Measurements from ENCODE around the gene SEMA6A. TPM values are rescaled to one million over a fixed set of nuclear protein-coding genes. Genes with fewer than 3 reads are reported as not detected.

Gene SEMA6A
- total and polyA plus RNA-seq, 5 donors from 2014 or later: 0.15 to 1.4 (median 0.54) TPM; not detected in 1

- Mint-ChIP-seq H3K4me1 (no peaks in the 10 kb centered on the region), H3K36me3 (peaks cover 32% of the 10 kb centered on the region), H3K27me3 (peaks cover 4% of the 10 kb centered on the region), H3K27ac (no peak overlapping the region), H3K9me3 (peaks cover 0 to 3% (median 0%) of the 10 kb centered on the region in 7 donors), H3K4me3 (no peak overlapping the region)
- Histone ChIP-seq H3K27ac (ENCODE audit: insufficient read depth, low read length, poor library complexity, severe bottlenecking) (no peak overlapping the region), H3K4me3 (ENCODE audit: low read depth, low read length) (no peak overlapping the region), H3K27me3 (ENCODE audit: control insufficient read depth, insufficient read depth, low read length) (no peaks in the 10 kb centered on the region), H3K36me3 (ENCODE audit: control insufficient read depth, insufficient read depth, low read length) (peaks cover under 1% of the 10 kb centered on the region), H3K4me1 (ENCODE audit: control insufficient read depth, insufficient read depth, low read length, poor library complexity, severe bottlenecking) (no peaks in the 10 kb centered on the region), H3K9me3 (ENCODE audit: control insufficient read depth in 2 of 2, low read length in 2 of 2) (no peaks in the 10 kb centered on the region)
- DNase-seq (no peak), ATAC-seq (ENCODE audit: low read depth in 2 of 2) (no peak)
Observed at GRCh38 chr5:116451905-116452450, 122.6 kb downstream of the SEMA6A start.

- no peaks in the 10 kb centered on the region for H3K4me1 Mint-ChIP-seq
- DNase-seq (no peak), ATAC-seq (ENCODE audit: low read depth in 2 of 2) (no peak)
- no peak overlapping the region for H3K27ac Mint-ChIP-seq
- H3K27ac ChIP-seq (ENCODE audit: insufficient read depth, low read length, poor library complexity, severe bottlenecking): no peak overlapping the region
- no peaks in the 10 kb centered on the region for H3K27me3 Mint-ChIP-seq
- peaks cover 30% of the 10 kb centered on the region for H3K36me3 Mint-ChIP-seq
- no peak overlapping the region for H3K4me3 ChIP-seq (ENCODE audit: low read depth, low read length)
- H3K4me1 ChIP-seq (ENCODE audit: control insufficient read depth, insufficient read depth, low read length, poor library complexity, severe bottlenecking): no peaks in the 10 kb centered on the region
- no peaks in the 10 kb centered on the region for H3K27me3 ChIP-seq (ENCODE audit: control insufficient read depth, insufficient read depth, low read length)
- no peak overlapping the region for H3K4me3 Mint-ChIP-seq
- H3K9me3 ChIP-seq (ENCODE audit: control insufficient read depth in 2 of 2, low read length in 2 of 2): no peaks in the 10 kb centered on the region
- H3K36me3 ChIP-seq (ENCODE audit: control insufficient read depth, insufficient read depth, low read length): peaks cover 2% of the 10 kb centered on the region
- H3K9me3 Mint-ChIP-seq: peaks cover 0 to 3% (median 0%) of the 10 kb centered on the region in 7 donors
Observed at GRCh38 chr5:116451066-116451465, 123.6 kb downstream of the SEMA6A start.

DNA sequence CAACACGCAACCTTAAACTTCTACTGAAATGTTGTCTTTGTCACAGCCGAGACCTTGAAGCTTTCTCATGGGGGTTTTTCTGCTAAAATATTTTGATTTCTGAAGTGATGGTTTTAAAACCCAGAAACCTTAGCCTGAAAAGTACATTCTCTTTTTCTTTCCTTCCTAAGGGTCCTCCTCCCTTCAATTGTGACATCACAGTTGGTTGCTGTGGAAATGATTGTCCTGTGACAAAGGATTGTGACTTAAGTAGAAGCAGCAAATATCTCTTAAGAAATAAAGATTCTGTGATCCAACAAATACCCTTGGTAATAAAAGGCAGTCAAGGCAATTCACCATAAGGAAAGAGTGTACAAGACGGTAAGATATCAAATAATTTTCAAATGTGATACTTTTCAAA lies 125.2 kb downstream of the SEMA6A start:
- no peaks in the 10 kb centered on the region for H3K4me1 ChIP-seq (ENCODE audit: control insufficient read depth, insufficient read depth, low read length, poor library complexity, severe bottlenecking)
- H3K9me3 ChIP-seq (ENCODE audit: control insufficient read depth in 2 of 2, low read length in 2 of 2): no peaks in the 10 kb centered on the region
- Mint-ChIP-seq H3K27ac (no peak overlapping the region), H3K9me3 (peaks cover 0 to 1% (median 0%) of the 10 kb centered on the region in 7 donors), H3K4me1 (no peaks in the 10 kb centered on the region), H3K36me3 (peaks cover 38% of the 10 kb centered on the region), H3K27me3 (no peaks in the 10 kb centered on the region), H3K4me3 (no peak overlapping the region)
- DNase-seq (no peak), ATAC-seq (ENCODE audit: low read depth in 2 of 2) (no peak)
- no peak overlapping the region for H3K4me3 ChIP-seq (ENCODE audit: low read depth, low read length)
- peaks cover 2% of the 10 kb centered on the region for H3K36me3 ChIP-seq (ENCODE audit: control insufficient read depth, insufficient read depth, low read length)
- H3K27me3 ChIP-seq (ENCODE audit: control insufficient read depth, insufficient read depth, low read length): no peaks in the 10 kb centered on the region
- H3K27ac ChIP-seq (ENCODE audit: insufficient read depth, low read length, poor library complexity, severe bottlenecking): no peak overlapping the region

DNA sequence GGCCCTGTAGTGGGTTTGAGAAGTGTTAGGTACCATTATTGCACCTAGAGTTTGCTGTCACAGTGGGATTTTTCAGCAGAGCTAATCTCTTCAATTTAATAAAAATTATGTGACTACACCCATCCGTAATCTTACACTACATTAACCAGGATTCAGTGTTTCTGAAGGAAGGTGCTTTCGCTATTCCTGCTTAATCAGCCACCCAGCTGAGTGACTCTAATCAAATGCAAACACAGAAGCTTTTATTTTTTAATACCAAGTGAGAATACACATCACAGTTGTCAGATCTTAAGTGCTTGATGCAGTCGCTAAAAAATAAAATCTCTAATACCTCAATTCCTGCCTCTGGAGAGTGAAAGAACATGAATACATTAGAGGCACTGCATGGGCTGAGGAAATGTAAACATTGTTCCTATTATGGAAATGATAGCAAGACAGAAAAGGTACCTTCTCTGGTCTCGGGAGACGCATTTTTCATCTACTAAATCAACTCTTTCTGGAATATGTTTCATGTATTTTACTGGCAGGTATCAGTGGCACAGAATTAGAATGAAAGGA lies 125.7 kb downstream of the SEMA6A start:
- no peaks in the 10 kb centered on the region for H3K4me1 Mint-ChIP-seq
- H3K36me3 Mint-ChIP-seq: peaks cover 38% of the 10 kb centered on the region
- no peaks in the 10 kb centered on the region for H3K9me3 ChIP-seq (ENCODE audit: control insufficient read depth in 2 of 2, low read length in 2 of 2)
- no peak overlapping the region for H3K4me3 ChIP-seq (ENCODE audit: low read depth, low read length)
- no peaks in the 10 kb centered on the region for H3K27me3 Mint-ChIP-seq
- H3K27ac Mint-ChIP-seq: no peak overlapping the region
- no peaks in the 10 kb centered on the region for H3K27me3 ChIP-seq (ENCODE audit: control insufficient read depth, insufficient read depth, low read length)
- H3K36me3 ChIP-seq (ENCODE audit: control insufficient read depth, insufficient read depth, low read length): peaks cover 2% of the 10 kb centered on the region
- no peak overlapping the region for H3K27ac ChIP-seq (ENCODE audit: insufficient read depth, low read length, poor library complexity, severe bottlenecking)
- ATAC-seq (ENCODE audit: low read depth in 2 of 2): no peak
- no peak overlapping the region for H3K4me3 Mint-ChIP-seq
- no peaks in the 10 kb centered on the region for H3K9me3 Mint-ChIP-seq
- DNase-seq: no peak
- no peaks in the 10 kb centered on the region for H3K4me1 ChIP-seq (ENCODE audit: control insufficient read depth, insufficient read depth, low read length, poor library complexity, severe bottlenecking)

DNA sequence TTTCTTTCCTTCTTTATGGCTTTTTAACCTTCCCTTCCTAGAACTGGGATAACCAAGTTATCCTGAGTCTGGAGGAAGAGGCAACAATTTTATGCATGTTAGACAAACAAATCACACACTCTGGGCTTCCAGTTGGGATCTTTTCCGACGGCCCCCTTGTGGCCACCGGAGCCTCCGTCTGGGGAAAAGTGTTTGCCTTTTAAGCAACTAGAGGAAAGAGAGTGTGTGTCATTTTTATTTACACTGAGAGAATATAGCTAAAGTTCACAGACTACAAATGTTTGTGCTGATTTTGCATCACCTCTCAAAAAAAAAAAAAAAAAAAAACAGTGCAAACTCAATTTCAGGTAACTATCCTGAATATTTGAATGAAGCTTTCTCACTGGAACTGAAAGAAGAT lies 126.2 kb downstream of the SEMA6A start:
- Mint-ChIP-seq H3K4me1 (no peaks in the 10 kb centered on the region), H3K9me3 (no peaks in the 10 kb centered on the region), H3K4me3 (no peak overlapping the region), H3K27me3 (no peaks in the 10 kb centered on the region), H3K36me3 (peaks cover 38% of the 10 kb centered on the region), H3K27ac (no peak overlapping the region)
- Histone ChIP-seq H3K36me3 (ENCODE audit: control insufficient read depth, insufficient read depth, low read length) (peaks cover 2% of the 10 kb centered on the region), H3K27ac (ENCODE audit: insufficient read depth, low read length, poor library complexity, severe bottlenecking) (no peak overlapping the region), H3K9me3 (ENCODE audit: control insufficient read depth in 2 of 2, low read length in 2 of 2) (no peaks in the 10 kb centered on the region), H3K4me1 (ENCODE audit: control insufficient read depth, insufficient read depth, low read length, poor library complexity, severe bottlenecking) (no peaks in the 10 kb centered on the region), H3K4me3 (ENCODE audit: low read depth, low read length) (no peak overlapping the region), H3K27me3 (ENCODE audit: control insufficient read depth, insufficient read depth, low read length) (no peaks in the 10 kb centered on the region)
- DNase-seq (no peak), ATAC-seq (ENCODE audit: low read depth in 2 of 2) (no peak)

- H3K9me3 ChIP-seq (ENCODE audit: control insufficient read depth in 2 of 2, low read length in 2 of 2): no peaks in the 10 kb centered on the region
- Mint-ChIP-seq H3K27me3 (no peaks in the 10 kb centered on the region), H3K36me3 (peaks cover 33% of the 10 kb centered on the region), H3K4me3 (no peak overlapping the region), H3K27ac (no peak overlapping the region), H3K9me3 (no peaks in the 10 kb centered on the region), H3K4me1 (no peaks in the 10 kb centered on the region)
- H3K27ac ChIP-seq (ENCODE audit: insufficient read depth, low read length, poor library complexity, severe bottlenecking): no peak overlapping the region
- ATAC-seq (ENCODE audit: low read depth in 2 of 2): no peak
- peaks cover 2% of the 10 kb centered on the region for H3K36me3 ChIP-seq (ENCODE audit: control insufficient read depth, insufficient read depth, low read length)
- H3K4me3 ChIP-seq (ENCODE audit: low read depth, low read length): no peak overlapping the region
- no peaks in the 10 kb centered on the region for H3K4me1 ChIP-seq (ENCODE audit: control insufficient read depth, insufficient read depth, low read length, poor library complexity, severe bottlenecking)
- H3K27me3 ChIP-seq (ENCODE audit: control insufficient read depth, insufficient read depth, low read length): no peaks in the 10 kb centered on the region
- DNase-seq: no peak
Observed at GRCh38 chr5:116446356-116447005, 128.1 kb downstream of the SEMA6A start.

- Histone ChIP-seq H3K27me3 (ENCODE audit: control insufficient read depth, insufficient read depth, low read length) (no peaks in the 10 kb centered on the region), H3K36me3 (ENCODE audit: control insufficient read depth, insufficient read depth, low read length) (peaks cover 2% of the 10 kb centered on the region), H3K27ac (ENCODE audit: insufficient read depth, low read length, poor library complexity, severe bottlenecking) (no peak overlapping the region), H3K4me3 (ENCODE audit: low read depth, low read length) (no peak overlapping the region), H3K9me3 (ENCODE audit: control insufficient read depth in 2 of 2, low read length in 2 of 2) (no peaks in the 10 kb centered on the region), H3K4me1 (ENCODE audit: control insufficient read depth, insufficient read depth, low read length, poor library complexity, severe bottlenecking) (no peaks in the 10 kb centered on the region)
- Mint-ChIP-seq H3K27ac (no peak overlapping the region), H3K27me3 (no peaks in the 10 kb centered on the region), H3K4me1 (no peaks in the 10 kb centered on the region), H3K4me3 (no peak overlapping the region), H3K9me3 (no peaks in the 10 kb centered on the region), H3K36me3 (peaks cover 26% of the 10 kb centered on the region)
- ATAC-seq (ENCODE audit: low read depth in 2 of 2) (no peak), DNase-seq (no peak)
Observed at GRCh38 chr5:116445311-116445710, 129.3 kb downstream of the SEMA6A start.
